Tibial artery (tissue), 4 donors: ENCODE measurements around the gene PCK1.

Experiments
- DNase-seq, 2 donors: peaks; one replicate each; pipeline ENCODE4 v3.0.0-alpha.2; 2019
- H3K27ac ChIP-seq, 2 donors: fragments of 200-600 bp; sonication (generic) in 1 of 2; 1 replicate in 1 of 2; 2 replicates in 1 of 2; pipeline ENCODE4 v1.5.1; 2018 to 2019; ENCODE audit warnings: mild to moderate bottlenecking in 1 of 2
- H3K27me3 ChIP-seq, 2 donors: fragments of 200-600 bp; sonication (generic) in 1 of 2; one replicate each; pipeline versions ENCODE4 v1.5.1 to v1.6.0; 2016 to 2019
- H3K36me3 ChIP-seq, 3 donors: fragments of 200-600 bp; sonication (generic) in 2 of 3; one replicate each; pipeline ENCODE4 v1.5.1; 2016 to 2019; ENCODE audit warnings: mild to moderate bottlenecking in 2 of 3
- H3K4me1 ChIP-seq, 4 donors: fragments of 200-600 bp; sonication (generic) in 2 of 4; 1 replicate in 3 of 4; 2 replicates in 1 of 4; pipeline ENCODE4 v1.5.1; 2016 to 2019
- H3K4me3 ChIP-seq, 2 donors: fragments of 200-600 bp; sonication (generic) in 1 of 2; 1 replicate in 1 of 2; 2 replicates in 1 of 2; pipeline ENCODE4 v1.5.1; 2018 to 2019; ENCODE audit warnings: mild to moderate bottlenecking in 2 of 2
- H3K9me3 ChIP-seq, 3 donors: fragments of 200-600 bp; sonication (generic) in 1 of 3; one replicate each; pipeline ENCODE4 v1.5.1; 2016 to 2019
- CTCF ChIP-seq, 2 experiments: fragments of 200-600 bp in 1 of 2; fragments of 450-650 bp in 1 of 2; IDR thresholded peaks; one replicate each; pipeline ENCODE4 v1.5.1; 2017 to 2019; ENCODE audit warnings: antibody characterized with exemption in 2 of 2, mild to moderate bottlenecking in 1 of 2, moderate library complexity in 1 of 2
- intact Hi-C: fragments of 100-400 bp; cut with DNase I; formaldehyde crosslinking; loops from one replicate; pipeline ENCODE4 v1.15.0; 2023; ENCODE audit warnings: low total_unique reads

Gene PCK1

GRCh38 chr20:57595041-57596030 is 34.4 kb downstream of the PCK1 start:
- no peak overlapping the region for H3K4me3 ChIP-seq
- no peaks in the 10 kb centered on the region for H3K9me3 ChIP-seq
- H3K4me1 ChIP-seq, result peaks cover 0 to 22% (median 7%) of the 10 kb centered on the region in 4 donors
- TF ChIP-seq CTCF (IDR thresholded peaks at IDR 0.05), result no peak
- H3K27ac ChIP-seq, result no peak overlapping the region
- peaks cover 0 to 14% of the 10 kb centered on the region in 2 donors for H3K27me3 ChIP-seq
- H3K36me3 ChIP-seq, result no peaks in the 10 kb centered on the region
- DNase-seq, result no peak
- intact Hi-C loops, result loop anchor here (1.0 to 2.0 kb wide), 2 partner anchors 81 to 615 kb away; no protein-coding TSS in a partner anchor

GRCh38 chr20:57596358-57596757 is 35.4 kb downstream of the PCK1 start:
- intact Hi-C loops, result loop anchor here (1.0 kb wide), 1 partner anchor 614 kb away; no protein-coding TSS in a partner anchor
- H3K4me1 ChIP-seq, result peaks cover 0 to 22% (median 7%) of the 10 kb centered on the region in 4 donors
- no peak for TF ChIP-seq CTCF (IDR thresholded peaks at IDR 0.05)
- H3K27ac ChIP-seq, result no peak overlapping the region
- H3K27me3 ChIP-seq, result peaks cover 0 to 14% of the 10 kb centered on the region in 2 donors
- DNase-seq, result no peak
- no peaks in the 10 kb centered on the region for H3K9me3 ChIP-seq
- H3K4me3 ChIP-seq, result no peak overlapping the region
- H3K36me3 ChIP-seq, result no peaks in the 10 kb centered on the region

- Histone ChIP-seq H3K4me1 (peaks cover 0 to 22% (median 7%) of the 10 kb centered on the region in 4 donors), H3K9me3 (no peaks in the 10 kb centered on the region), H3K27ac (no peak overlapping the region), H3K27me3 (peaks cover 0 to 14% of the 10 kb centered on the region in 2 donors), H3K36me3 (no peaks in the 10 kb centered on the region), H3K4me3 (peak overlapping the region in 1 of 2 donors; percentile 26)
- peak; percentile 56 to 80 for DNase-seq
- intact Hi-C loops, result loop anchor here (1.0 kb wide), 1 partner anchor 613 kb away; no protein-coding TSS in a partner anchor
- peak; percentile 92 to 97 for TF ChIP-seq CTCF (IDR thresholded peaks at IDR 0.05)
Measured at GRCh38 chr20:57596998-57597939, 36.4 kb downstream of the PCK1 start.

- intact Hi-C loops, result no loop called here
Measured at GRCh38 chr20:57598060-57598459, 37.1 kb downstream of the PCK1 start.

More at GRCh38 chr20:57598060-57598459, 37.1 kb downstream of the PCK1 start:
- Histone ChIP-seq H3K4me3 (no peak overlapping the region), H3K4me1 (peaks cover 0 to 22% (median 7%) of the 10 kb centered on the region in 4 donors), H3K9me3 (no peaks in the 10 kb centered on the region), H3K36me3 (no peaks in the 10 kb centered on the region), H3K27me3 (peaks cover 0 to 14% of the 10 kb centered on the region in 2 donors), H3K27ac (no peak overlapping the region)
- TF ChIP-seq CTCF (IDR thresholded peaks at IDR 0.05), result no peak
- DNase-seq, result no peak
